A673 (cell line): ENCODE data around the gene PPARA.
"Not testable (repeated sequence)": the region's sequence is repeated elsewhere in the genome, so short reads cannot be mapped to it uniquely, and the experiment has no call there.

Experiments
- EZH2 ChIP-seq: fragments of 200-600 bp; sonication (generic); IDR thresholded peaks from 2 replicates; pipeline ENCODE4 v1.6.1; 2017; ENCODE audit warnings: borderline replicate concordance, low read depth, mild to moderate bottlenecking, mixed read lengths, antibody characterized with exemption, low read length; ENCODE audit not compliant: poor library complexity, severe bottlenecking
- TF ChIP-seq, protein P1 (sequence below): fragments of 300-800, 200-600 bp; sonication (generic); conservative IDR thresholded peaks from 2 replicates; pipeline ENCODE4 v1.5.1; 2017; ENCODE audit warnings: low read depth, mild to moderate bottlenecking, antibody characterized with exemption, low read length, moderate library complexity, mixed read lengths

DNA sequence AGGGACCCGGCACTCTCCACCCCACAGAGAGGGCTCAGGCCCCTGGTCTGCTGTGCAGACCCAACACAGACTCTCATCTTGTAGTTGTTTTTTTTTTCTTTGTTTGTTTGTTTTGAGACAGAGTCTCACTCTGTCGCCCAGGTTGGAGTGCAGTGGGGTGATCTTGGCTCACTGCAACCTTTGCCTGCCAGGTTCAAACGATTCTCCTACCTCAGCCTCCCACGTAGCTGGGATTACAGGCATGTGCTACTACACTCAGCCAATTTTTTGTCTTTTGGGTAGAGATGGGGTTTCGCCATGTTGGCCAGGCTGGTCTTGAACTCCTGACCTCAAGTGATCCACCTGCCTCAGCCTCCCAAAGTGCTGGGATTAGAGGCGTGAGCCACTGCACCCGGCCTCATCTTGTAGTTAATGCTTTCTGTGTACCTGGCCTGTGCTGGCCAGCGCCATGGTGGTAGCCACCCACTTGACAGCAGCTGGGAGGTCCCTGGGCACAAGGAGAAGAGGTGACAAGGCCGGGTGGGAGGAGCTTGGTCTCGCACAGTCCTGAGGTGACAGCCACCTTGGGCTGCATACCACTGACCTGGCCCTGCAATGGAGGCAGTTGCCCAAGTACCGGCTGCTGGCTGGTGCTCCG, 18.0 kb upstream of the PPARA start:
- TF ChIP-seq, protein P1, sequence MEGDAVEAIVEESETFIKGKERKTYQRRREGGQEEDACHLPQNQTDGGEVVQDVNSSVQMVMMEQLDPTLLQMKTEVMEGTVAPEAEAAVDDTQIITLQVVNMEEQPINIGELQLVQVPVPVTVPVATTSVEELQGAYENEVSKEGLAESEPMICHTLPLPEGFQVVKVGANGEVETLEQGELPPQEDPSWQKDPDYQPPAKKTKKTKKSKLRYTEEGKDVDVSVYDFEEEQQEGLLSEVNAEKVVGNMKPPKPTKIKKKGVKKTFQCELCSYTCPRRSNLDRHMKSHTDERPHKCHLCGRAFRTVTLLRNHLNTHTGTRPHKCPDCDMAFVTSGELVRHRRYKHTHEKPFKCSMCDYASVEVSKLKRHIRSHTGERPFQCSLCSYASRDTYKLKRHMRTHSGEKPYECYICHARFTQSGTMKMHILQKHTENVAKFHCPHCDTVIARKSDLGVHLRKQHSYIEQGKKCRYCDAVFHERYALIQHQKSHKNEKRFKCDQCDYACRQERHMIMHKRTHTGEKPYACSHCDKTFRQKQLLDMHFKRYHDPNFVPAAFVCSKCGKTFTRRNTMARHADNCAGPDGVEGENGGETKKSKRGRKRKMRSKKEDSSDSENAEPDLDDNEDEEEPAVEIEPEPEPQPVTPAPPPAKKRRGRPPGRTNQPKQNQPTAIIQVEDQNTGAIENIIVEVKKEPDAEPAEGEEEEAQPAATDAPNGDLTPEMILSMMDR: not testable (repeated sequence)
- TF ChIP-seq EZH2: not testable (repeated sequence)
